ENCODE results near the gene MYO18A.

Gene MYO18A

GRCh38 chr17:29060475-29060874, 119.7 kb downstream of the MYO18A start:
- Histone ChIP-seq H3K4me1 (ENCODE audit: control insufficient read depth, insufficient read depth, low read length) (peaks cover 7% of the 10 kb centered on the region), H3K36me3 (ENCODE audit: control insufficient read depth, insufficient read depth, low read length) (no peaks in the 10 kb centered on the region), H3K9me3 (ENCODE audit: control insufficient read depth, insufficient read depth, low read length) (no peaks in the 10 kb centered on the region), H3K27ac (ENCODE audit: low read length) (no peak overlapping the region), H3K4me3 (ENCODE audit: low read length) (no peak overlapping the region), H3K27me3 (ENCODE audit: control insufficient read depth, insufficient read depth, low read length) (no peaks in the 10 kb centered on the region)
- no peak for DNase-seq (ENCODE audit: low read depth, low spot score)
- WGBS (ENCODE audit: insufficient coverage, insufficient read length) = no CpG with 5 or more reads among the region's 6 CpGs

GRCh38 chr17:29059281-29059680, 120.9 kb downstream of the MYO18A start:
- WGBS (ENCODE audit: insufficient coverage, insufficient read length) = no CpG with 5 or more reads among the region's 2 CpGs

DNA sequence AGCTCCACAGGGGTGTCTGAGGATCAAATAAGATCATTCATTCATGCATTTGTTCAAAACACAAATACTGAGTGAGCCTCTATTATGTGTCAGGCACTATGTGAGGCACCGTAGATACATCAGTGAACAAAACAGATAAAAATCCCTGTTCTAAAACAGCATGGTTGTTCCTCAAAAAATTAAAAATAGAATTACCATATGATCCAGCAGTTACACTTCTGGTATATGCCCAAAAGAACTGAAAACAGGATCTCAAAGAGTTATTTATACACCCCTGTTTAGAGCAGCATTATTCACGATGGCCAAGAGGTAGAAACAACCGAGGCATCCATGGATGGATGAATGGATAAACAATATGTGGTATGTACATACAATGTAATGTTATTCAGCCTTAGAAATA, 121.8 kb downstream of the MYO18A start:
- no peak overlapping the region for H3K4me3 ChIP-seq (ENCODE audit: low read length)
- H3K9me3 ChIP-seq (ENCODE audit: control insufficient read depth, insufficient read depth, low read length) = no peaks in the 10 kb centered on the region
- DNase-seq (ENCODE audit: low read depth, low spot score) = no peak
- H3K27ac ChIP-seq (ENCODE audit: low read length) = no peak overlapping the region
- no CpG with 5 or more reads among the region's 3 CpGs for WGBS (ENCODE audit: insufficient coverage, insufficient read length)
- H3K27me3 ChIP-seq (ENCODE audit: control insufficient read depth, insufficient read depth, low read length) = no peaks in the 10 kb centered on the region
- H3K36me3 ChIP-seq (ENCODE audit: control insufficient read depth, insufficient read depth, low read length) = no peaks in the 10 kb centered on the region
- peaks cover 7% of the 10 kb centered on the region for H3K4me1 ChIP-seq (ENCODE audit: control insufficient read depth, insufficient read depth, low read length)

More at GRCh38 chr17:29059281-29059680, 120.9 kb downstream of the MYO18A start:
- H3K4me1 ChIP-seq (ENCODE audit: control insufficient read depth, insufficient read depth, low read length) = peaks cover 7% of the 10 kb centered on the region
- H3K4me3 ChIP-seq (ENCODE audit: low read length) = no peak overlapping the region
- no peak for DNase-seq (ENCODE audit: low read depth, low spot score)
- no peaks in the 10 kb centered on the region for H3K36me3 ChIP-seq (ENCODE audit: control insufficient read depth, insufficient read depth, low read length)
- no peak overlapping the region for H3K27ac ChIP-seq (ENCODE audit: low read length)
- no peaks in the 10 kb centered on the region for H3K27me3 ChIP-seq (ENCODE audit: control insufficient read depth, insufficient read depth, low read length)
- no peaks in the 10 kb centered on the region for H3K9me3 ChIP-seq (ENCODE audit: control insufficient read depth, insufficient read depth, low read length)

- WGBS (ENCODE audit: insufficient coverage, insufficient read length) = no CpG with 5 or more reads among the region's 4 CpGs
- Histone ChIP-seq H3K4me3 (ENCODE audit: low read length) (no peak overlapping the region), H3K36me3 (ENCODE audit: control insufficient read depth, insufficient read depth, low read length) (no peaks in the 10 kb centered on the region), H3K27ac (ENCODE audit: low read length) (no peak overlapping the region), H3K27me3 (ENCODE audit: control insufficient read depth, insufficient read depth, low read length) (no peaks in the 10 kb centered on the region), H3K4me1 (ENCODE audit: control insufficient read depth, insufficient read depth, low read length) (peaks cover 8% of the 10 kb centered on the region), H3K9me3 (ENCODE audit: control insufficient read depth, insufficient read depth, low read length) (no peaks in the 10 kb centered on the region)
- no peak for DNase-seq (ENCODE audit: low read depth, low spot score)
Observed at GRCh38 chr17:29057361-29057760, 122.8 kb downstream of the MYO18A start.

DNA sequence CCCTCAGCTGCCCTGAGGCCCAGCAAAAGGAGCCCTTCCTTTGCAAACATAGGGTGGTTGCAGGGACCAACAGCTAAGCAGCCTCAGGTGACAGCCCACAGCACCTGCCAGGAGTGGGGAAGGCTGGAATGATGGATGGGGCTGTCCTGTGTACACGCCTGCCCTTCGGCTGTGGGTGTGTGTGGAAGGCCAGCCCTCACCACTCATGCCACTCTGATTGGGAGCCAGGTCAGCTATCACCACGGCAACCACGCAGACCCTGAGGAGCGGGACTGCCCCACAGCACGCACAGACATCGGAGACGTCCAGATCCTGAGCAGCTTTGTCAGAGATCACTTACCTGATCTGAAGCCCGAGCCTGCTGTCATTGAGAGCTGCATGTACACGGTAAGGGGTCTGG, 125.4 kb downstream of the MYO18A start:
- Histone ChIP-seq H3K36me3 (ENCODE audit: control insufficient read depth, insufficient read depth, low read length) (no peaks in the 10 kb centered on the region), H3K27ac (ENCODE audit: low read length) (no peak overlapping the region), H3K4me3 (ENCODE audit: low read length) (no peak overlapping the region), H3K4me1 (ENCODE audit: control insufficient read depth, insufficient read depth, low read length) (peaks cover 2% of the 10 kb centered on the region; the same call in 1 of the 2 replicates), H3K9me3 (ENCODE audit: control insufficient read depth, insufficient read depth, low read length) (no peaks in the 10 kb centered on the region), H3K27me3 (ENCODE audit: control insufficient read depth, insufficient read depth, low read length) (no peaks in the 10 kb centered on the region)
- WGBS (ENCODE audit: insufficient coverage, insufficient read length) = no CpG with 5 or more reads among the region's 10 CpGs
- DNase-seq (ENCODE audit: low read depth, low spot score) = no peak

GRCh38 chr17:29051731-29052130, 128.5 kb downstream of the MYO18A start:
- DNase-seq (ENCODE audit: low read depth, low spot score) = no peak
- no CpG with 5 or more reads among the region's 6 CpGs for WGBS (ENCODE audit: insufficient coverage, insufficient read length)
- H3K27me3 ChIP-seq (ENCODE audit: control insufficient read depth, insufficient read depth, low read length) = no peaks in the 10 kb centered on the region

DNA sequence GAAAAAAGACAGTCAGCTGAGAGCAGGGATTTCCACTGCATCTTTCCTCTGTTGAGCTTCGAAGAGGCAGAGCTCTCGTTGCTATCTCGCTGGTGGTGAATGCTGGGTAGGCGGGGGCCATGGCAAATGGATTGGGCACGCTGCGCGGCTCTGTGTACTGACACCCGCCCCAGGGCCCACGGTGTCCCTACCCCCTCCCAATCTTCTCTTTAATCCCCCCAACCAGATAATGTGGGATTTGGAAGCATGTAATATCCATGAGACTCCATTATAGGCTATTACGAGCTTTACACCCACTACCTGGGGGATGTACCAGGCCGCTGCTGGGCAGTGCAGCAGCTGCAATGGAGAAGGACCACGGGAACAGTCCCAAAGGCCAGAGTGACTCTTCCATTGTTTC, 129.0 kb downstream of the MYO18A start:
- Histone ChIP-seq H3K4me3 (ENCODE audit: low read length) (no peak overlapping the region), H3K9me3 (ENCODE audit: control insufficient read depth, insufficient read depth, low read length) (no peaks in the 10 kb centered on the region), H3K4me1 (ENCODE audit: control insufficient read depth, insufficient read depth, low read length) (peaks cover 3% of the 10 kb centered on the region; the same call in 1 of the 2 replicates), H3K27me3 (ENCODE audit: control insufficient read depth, insufficient read depth, low read length) (no peaks in the 10 kb centered on the region), H3K27ac (ENCODE audit: low read length) (no peak overlapping the region), H3K36me3 (ENCODE audit: control insufficient read depth, insufficient read depth, low read length) (0 out of 2 replicates have a peak, but pooled peaks cover 3% of the 10 kb centered on the region)
- DNase-seq (ENCODE audit: low read depth, low spot score) = no peak
- WGBS (ENCODE audit: insufficient coverage, insufficient read length) = no CpG with 5 or more reads among the region's 12 CpGs

More at GRCh38 chr17:29051731-29052130, 128.5 kb downstream of the MYO18A start:
- no peaks in the 10 kb centered on the region for H3K9me3 ChIP-seq (ENCODE audit: control insufficient read depth, insufficient read depth, low read length)
- H3K27ac ChIP-seq (ENCODE audit: low read length) = no peak overlapping the region
- no peak overlapping the region for H3K4me3 ChIP-seq (ENCODE audit: low read length)
- H3K4me1 ChIP-seq (ENCODE audit: control insufficient read depth, insufficient read depth, low read length) = peaks cover 3% of the 10 kb centered on the region; the same call in 1 of the 2 replicates
- H3K36me3 ChIP-seq (ENCODE audit: control insufficient read depth, insufficient read depth, low read length) = no peaks in the 10 kb centered on the region

- WGBS (ENCODE audit: insufficient coverage, insufficient read length) = no CpG with 5 or more reads among the region's 5 CpGs
- H3K36me3 ChIP-seq (ENCODE audit: control insufficient read depth, insufficient read depth, low read length) = 0 out of 2 replicates have a peak, but pooled peaks cover 3% of the 10 kb centered on the region
- H3K9me3 ChIP-seq (ENCODE audit: control insufficient read depth, insufficient read depth, low read length) = no peaks in the 10 kb centered on the region
- H3K4me1 ChIP-seq (ENCODE audit: control insufficient read depth, insufficient read depth, low read length) = peaks cover 3% of the 10 kb centered on the region; the same call in 1 of the 2 replicates
- no peak overlapping the region for H3K27ac ChIP-seq (ENCODE audit: low read length)
- no peak for DNase-seq (ENCODE audit: low read depth, low spot score)
- no peaks in the 10 kb centered on the region for H3K27me3 ChIP-seq (ENCODE audit: control insufficient read depth, insufficient read depth, low read length)
- H3K4me3 ChIP-seq (ENCODE audit: low read length) = no peak overlapping the region
Observed at GRCh38 chr17:29050176-29050575, 130.0 kb downstream of the MYO18A start.

- Histone ChIP-seq H3K27me3 (ENCODE audit: control insufficient read depth, insufficient read depth, low read length) (no peaks in the 10 kb centered on the region), H3K36me3 (ENCODE audit: control insufficient read depth, insufficient read depth, low read length) (0 out of 2 replicates have a peak, but pooled peaks cover 3% of the 10 kb centered on the region), H3K4me1 (ENCODE audit: control insufficient read depth, insufficient read depth, low read length) (peaks cover 3% of the 10 kb centered on the region; the same call in 1 of the 2 replicates), H3K9me3 (ENCODE audit: control insufficient read depth, insufficient read depth, low read length) (no peaks in the 10 kb centered on the region), H3K4me3 (ENCODE audit: low read length) (no peak overlapping the region), H3K27ac (ENCODE audit: low read length) (no peak overlapping the region)
- no peak for DNase-seq (ENCODE audit: low read depth, low spot score)
- no CpG with 5 or more reads among the region's 11 CpGs for WGBS (ENCODE audit: insufficient coverage, insufficient read length)
Observed at GRCh38 chr17:29049541-29050145, 130.6 kb downstream of the MYO18A start.

DNA sequence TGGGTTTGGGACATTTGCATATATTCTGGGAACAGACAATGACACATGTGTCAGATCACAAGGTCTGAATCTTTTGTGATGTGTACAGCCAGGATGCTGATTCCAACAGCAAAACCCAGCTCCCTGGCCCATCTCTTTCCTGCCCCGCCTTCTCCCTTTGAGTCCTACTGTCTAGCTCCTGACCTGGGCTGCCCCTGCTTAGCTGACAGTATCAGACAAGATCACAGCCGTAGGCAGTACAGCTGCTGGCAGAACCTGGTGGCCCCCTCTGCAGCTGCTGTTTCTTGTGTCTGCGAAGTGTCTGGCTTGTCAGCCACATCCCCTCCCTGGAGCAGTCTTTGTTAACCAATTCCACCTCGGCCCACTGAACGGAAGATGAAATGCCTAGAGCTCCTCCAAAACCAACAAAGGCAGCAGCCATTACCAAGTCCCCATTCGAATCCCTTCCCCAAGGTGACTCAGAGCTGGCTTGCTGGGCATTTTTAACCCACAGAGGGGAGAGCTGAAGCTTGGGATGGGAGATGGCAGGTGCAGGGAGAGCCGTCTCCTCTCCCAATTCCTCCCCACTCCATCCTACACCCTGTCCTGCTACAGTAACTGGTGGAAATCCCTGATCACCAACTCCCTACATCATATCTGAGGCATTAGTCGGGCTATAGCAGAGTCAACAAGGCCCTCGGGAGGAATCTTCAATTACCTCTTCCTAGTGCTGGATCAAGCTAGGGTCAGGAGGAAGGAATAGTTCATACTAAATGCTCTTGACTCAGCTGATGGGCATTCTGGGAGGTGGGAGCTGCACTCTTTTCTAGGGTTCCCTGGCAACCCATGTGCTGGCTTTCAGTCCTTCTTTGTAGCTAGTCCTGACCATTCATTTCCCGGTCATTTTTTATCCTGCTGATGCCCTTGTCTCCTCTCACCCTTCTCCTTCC, 131.5 kb downstream of the MYO18A start:
- H3K4me1 ChIP-seq (ENCODE audit: control insufficient read depth, insufficient read depth, low read length) = peaks cover 5% of the 10 kb centered on the region; the same call in 1 of the 2 replicates
- no CpG with 5 or more reads among the region's 10 CpGs for WGBS (ENCODE audit: insufficient coverage, insufficient read length)
- H3K27ac ChIP-seq (ENCODE audit: low read length) = no peak overlapping the region

More for the DNA sequence above, 131.5 kb downstream of the MYO18A start:
- Histone ChIP-seq H3K27me3 (ENCODE audit: control insufficient read depth, insufficient read depth, low read length) (no peaks in the 10 kb centered on the region), H3K36me3 (ENCODE audit: control insufficient read depth, insufficient read depth, low read length) (0 out of 2 replicates have a peak, but pooled peaks cover 3% of the 10 kb centered on the region), H3K9me3 (ENCODE audit: control insufficient read depth, insufficient read depth, low read length) (no peaks in the 10 kb centered on the region), H3K4me3 (ENCODE audit: low read length) (no peak overlapping the region)
- DNase-seq (ENCODE audit: low read depth, low spot score) = no peak
